ENCODE data around the gene FAM50B. TPM values are rescaled to one million over a fixed set of nuclear protein-coding genes. Genes with fewer than 3 reads are reported as not detected.

FAM50B gene
- total and polyA plus RNA-seq, 7 experiments from 2014 or later = 3.4 to 22.9 (median 12.0) TPM

- H3K27me3 Mint-ChIP-seq = peaks cover 9 to 20% (median 12%) of the 10 kb centered on the region in 5 donors
- peaks cover 0 to 4% (median 0%) of the 10 kb centered on the region in 11 donors for H3K9me3 Mint-ChIP-seq
- peaks cover 0 to 1% (median 0%) of the 10 kb centered on the region in 5 donors for H3K36me3 Mint-ChIP-seq
- CTCF ChIA-PET = no interaction called here
- ATAC-seq (no peak), DNase-seq (no peak)
- Histone ChIP-seq H3K27me3 (ENCODE audit: control insufficient read depth in 2 of 2, insufficient read depth in 2 of 2, low read length in 2 of 2) (no peaks in the 10 kb centered on the region), H3K36me3 (ENCODE audit: control insufficient read depth in 2 of 3, insufficient read depth in 3 of 3, low read length in 3 of 3) (no peaks in the 10 kb centered on the region), H3K4me3 (ENCODE audit: low read length) (no peak overlapping the region), H3K27ac (ENCODE audit: low read depth, low read length) (no peak overlapping the region), H3K4me1 (ENCODE audit: control insufficient read depth in 2 of 2, insufficient read depth in 2 of 2, low read length in 2 of 2) (peaks cover 0 to 15% of the 10 kb centered on the region in 2 donors), H3K9me3 (ENCODE audit: control insufficient read depth in 2 of 3, low read length in 3 of 3) (no peaks in the 10 kb centered on the region)
- POLR2A ChIA-PET = no interaction called here
- intact Hi-C loops (cut with micrococcal nuclease) = no loop called here
- H3K27ac Mint-ChIP-seq = peak overlapping the region in 1 of 9 donors; percentile 67
- peak overlapping the region in 1 of 10 donors; percentile 5 for H3K4me3 Mint-ChIP-seq
- peaks cover 0 to 22% (median 14%) of the 10 kb centered on the region in 7 donors for H3K4me1 Mint-ChIP-seq
Observed at GRCh38 chr6:3869632-3870527, 20.7 kb downstream of the FAM50B start.

GRCh38 chr6:3870528-3870925, 21.4 kb downstream of the FAM50B start:
- no peaks in the 10 kb centered on the region for H3K9me3 ChIP-seq (ENCODE audit: control insufficient read depth in 2 of 3, low read length in 3 of 3)
- intact Hi-C loops (cut with micrococcal nuclease) = no loop called here
- no peak overlapping the region for H3K27ac ChIP-seq (ENCODE audit: low read depth, low read length)
- Mint-ChIP-seq H3K4me3 (no peak overlapping the region), H3K9me3 (peaks cover 0 to 2% (median 0%) of the 10 kb centered on the region in 11 donors), H3K27ac (no peak overlapping the region), H3K27me3 (peaks cover 3 to 14% (median 10%) of the 10 kb centered on the region in 5 donors), H3K4me1 (peaks cover 0 to 22% (median 14%) of the 10 kb centered on the region in 7 donors), H3K36me3 (peaks cover 0 to 1% (median 0%) of the 10 kb centered on the region in 5 donors)
- DNase-seq = no peak
- POLR2A ChIA-PET = no interaction called here
- no peaks in the 10 kb centered on the region for H3K27me3 ChIP-seq (ENCODE audit: control insufficient read depth in 2 of 2, insufficient read depth in 2 of 2, low read length in 2 of 2)
- H3K36me3 ChIP-seq (ENCODE audit: control insufficient read depth in 2 of 3, insufficient read depth in 3 of 3, low read length in 3 of 3) = no peaks in the 10 kb centered on the region
- H3K4me3 ChIP-seq (ENCODE audit: low read length) = no peak overlapping the region
- peaks cover 0 to 15% of the 10 kb centered on the region in 2 donors for H3K4me1 ChIP-seq (ENCODE audit: control insufficient read depth in 2 of 2, insufficient read depth in 2 of 2, low read length in 2 of 2)
- CTCF ChIA-PET = no interaction called here
- ATAC-seq = no peak

- Histone ChIP-seq H3K9me3 (ENCODE audit: control insufficient read depth in 2 of 3, low read length in 3 of 3) (no peaks in the 10 kb centered on the region), H3K27ac (ENCODE audit: low read depth, low read length) (no peak overlapping the region), H3K4me3 (ENCODE audit: low read length) (no peak overlapping the region), H3K36me3 (ENCODE audit: control insufficient read depth in 2 of 3, insufficient read depth in 3 of 3, low read length in 3 of 3) (no peaks in the 10 kb centered on the region), H3K27me3 (ENCODE audit: control insufficient read depth in 2 of 2, insufficient read depth in 2 of 2, low read length in 2 of 2) (no peaks in the 10 kb centered on the region), H3K4me1 (ENCODE audit: control insufficient read depth in 2 of 2, insufficient read depth in 2 of 2, low read length in 2 of 2) (peaks cover 0 to 15% of the 10 kb centered on the region in 2 donors)
- CTCF ChIA-PET = no interaction called here
- Mint-ChIP-seq H3K27me3 (peaks cover 0 to 14% (median 10%) of the 10 kb centered on the region in 5 donors), H3K4me3 (no peak overlapping the region), H3K9me3 (peaks cover 0 to 2% (median 0%) of the 10 kb centered on the region in 11 donors), H3K36me3 (peaks cover 0 to 1% (median 0%) of the 10 kb centered on the region in 5 donors), H3K27ac (no peak overlapping the region), H3K4me1 (peaks cover 0 to 22% (median 14%) of the 10 kb centered on the region in 7 donors)
- intact Hi-C loops (cut with micrococcal nuclease) = no loop called here
- no peak for ATAC-seq
- POLR2A ChIA-PET = no interaction called here
- DNase-seq = no peak
Observed at GRCh38 chr6:3871515-3871914, 22.3 kb downstream of the FAM50B start.

GRCh38 chr6:3871939-3872338, 22.8 kb downstream of the FAM50B start:
- Mint-ChIP-seq H3K9me3 (peaks cover 0 to 2% (median 0%) of the 10 kb centered on the region in 11 donors), H3K36me3 (peaks cover 0 to 1% (median 0%) of the 10 kb centered on the region in 5 donors), H3K27me3 (peaks cover 0 to 14% (median 10%) of the 10 kb centered on the region in 5 donors), H3K27ac (no peak overlapping the region), H3K4me3 (no peak overlapping the region), H3K4me1 (peaks cover 0 to 22% (median 14%) of the 10 kb centered on the region in 7 donors)
- DNase-seq (no peak), ATAC-seq (no peak)
- Histone ChIP-seq H3K9me3 (ENCODE audit: control insufficient read depth in 2 of 3, low read length in 3 of 3) (no peaks in the 10 kb centered on the region), H3K4me1 (ENCODE audit: control insufficient read depth in 2 of 2, insufficient read depth in 2 of 2, low read length in 2 of 2) (peaks cover 0 to 15% of the 10 kb centered on the region in 2 donors), H3K4me3 (ENCODE audit: low read length) (no peak overlapping the region), H3K27me3 (ENCODE audit: control insufficient read depth in 2 of 2, insufficient read depth in 2 of 2, low read length in 2 of 2) (no peaks in the 10 kb centered on the region), H3K27ac (ENCODE audit: low read depth, low read length) (no peak overlapping the region), H3K36me3 (ENCODE audit: control insufficient read depth in 2 of 3, insufficient read depth in 3 of 3, low read length in 3 of 3) (no peaks in the 10 kb centered on the region)
- ChIA-PET POLR2A (no interaction called here), CTCF (no interaction called here)
- intact Hi-C loops (cut with micrococcal nuclease) = no loop called here

GRCh38 chr6:3872370-3872854, 23.2 kb downstream of the FAM50B start:
- no peak for DNase-seq
- H3K4me3 Mint-ChIP-seq = no peak overlapping the region
- no peak overlapping the region for H3K27ac Mint-ChIP-seq
- Histone ChIP-seq H3K4me3 (ENCODE audit: low read length) (no peak overlapping the region), H3K4me1 (ENCODE audit: control insufficient read depth in 2 of 2, insufficient read depth in 2 of 2, low read length in 2 of 2) (peaks cover 0 to 15% of the 10 kb centered on the region in 2 donors), H3K9me3 (ENCODE audit: control insufficient read depth in 2 of 3, low read length in 3 of 3) (no peaks in the 10 kb centered on the region), H3K27ac (ENCODE audit: low read depth, low read length) (no peak overlapping the region), H3K27me3 (ENCODE audit: control insufficient read depth in 2 of 2, insufficient read depth in 2 of 2, low read length in 2 of 2) (no peaks in the 10 kb centered on the region), H3K36me3 (ENCODE audit: control insufficient read depth in 2 of 3, insufficient read depth in 3 of 3, low read length in 3 of 3) (no peaks in the 10 kb centered on the region)
- intact Hi-C loops (cut with micrococcal nuclease) = no loop called here
- no peak for ATAC-seq
- H3K36me3 Mint-ChIP-seq = peaks cover 0 to 1% (median 0%) of the 10 kb centered on the region in 5 donors
- POLR2A ChIA-PET = no interaction called here
- peaks cover 0 to 2% (median 0%) of the 10 kb centered on the region in 11 donors for H3K9me3 Mint-ChIP-seq
- peaks cover 0 to 22% (median 14%) of the 10 kb centered on the region in 7 donors for H3K4me1 Mint-ChIP-seq
- CTCF ChIA-PET = no interaction called here
- peaks cover 0 to 14% (median 10%) of the 10 kb centered on the region in 5 donors for H3K27me3 Mint-ChIP-seq

GRCh38 chr6:3873051-3873450, 23.9 kb downstream of the FAM50B start:
- peaks cover 0 to 14% (median 10%) of the 10 kb centered on the region in 5 donors for H3K27me3 Mint-ChIP-seq
- H3K9me3 Mint-ChIP-seq = peaks cover 0 to 2% (median 0%) of the 10 kb centered on the region in 11 donors
- intact Hi-C loops (cut with micrococcal nuclease) = no loop called here
- no peak overlapping the region for H3K27ac Mint-ChIP-seq
- H3K4me3 Mint-ChIP-seq = no peak overlapping the region
- Histone ChIP-seq H3K27ac (ENCODE audit: low read depth, low read length) (no peak overlapping the region), H3K36me3 (ENCODE audit: control insufficient read depth in 2 of 3, insufficient read depth in 3 of 3, low read length in 3 of 3) (no peaks in the 10 kb centered on the region), H3K4me3 (ENCODE audit: low read length) (no peak overlapping the region), H3K27me3 (ENCODE audit: control insufficient read depth in 2 of 2, insufficient read depth in 2 of 2, low read length in 2 of 2) (no peaks in the 10 kb centered on the region), H3K4me1 (ENCODE audit: control insufficient read depth in 2 of 2, insufficient read depth in 2 of 2, low read length in 2 of 2) (peaks cover 0 to 13% of the 10 kb centered on the region in 2 donors), H3K9me3 (ENCODE audit: control insufficient read depth in 2 of 3, low read length in 3 of 3) (no peaks in the 10 kb centered on the region)
- ChIA-PET CTCF (no interaction called here), POLR2A (no interaction called here)
- peaks cover 0 to 16% (median 8%) of the 10 kb centered on the region in 7 donors for H3K4me1 Mint-ChIP-seq
- DNase-seq (no peak), ATAC-seq (no peak)
- no peaks in the 10 kb centered on the region for H3K36me3 Mint-ChIP-seq

All from naive thymus-derived CD4-positive, alpha-beta T cell (primary cell).